DOHH2 (cell line): Measurements from ENCODE around the gene RASGRF1.
A peak's percentile ranks its signal among the peaks of the same experiment; 100 is the strongest.

Experiments used
- H3F3A ChIP-seq: fragments of 200-600 bp; sonication (generic), shearing (Covaris generic); 2 replicates; pipeline ENCODE4 v1.6.0; 2016; ENCODE audit warnings: antibody characterized with exemption, mild to moderate bottlenecking; ENCODE audit not compliant: control insufficient read depth, insufficient read depth
- H3K27ac ChIP-seq: fragments of 200-600 bp; sonication (generic); 2 replicates; pipeline ENCODE4 v1.5.1; 2014; ENCODE audit warnings: low read depth, mild to moderate bottlenecking, low read length, moderate library complexity
- H3K27me3 ChIP-seq: fragments of 200-600 bp; sonication (generic); 2 replicates; pipeline ENCODE4 v1.6.1; 2014; ENCODE audit warnings: mild to moderate bottlenecking, low read length, mixed read lengths; ENCODE audit not compliant: control insufficient read depth
- H3K36me3 ChIP-seq: fragments of 200-600 bp; sonication (generic); 2 replicates; pipeline ENCODE4 v1.6.1; 2014; ENCODE audit warnings: mild to moderate bottlenecking, low read length, moderate library complexity, mixed read lengths; ENCODE audit not compliant: control insufficient read depth
- H3K4me1 ChIP-seq: fragments of 200-600 bp; sonication (generic); 2 replicates; pipeline ENCODE4 v1.6.1; 2014; ENCODE audit warnings: mild to moderate bottlenecking, low read length, mixed read lengths; ENCODE audit not compliant: control insufficient read depth
- H3K4me2 ChIP-seq: fragments of 200-600 bp; sonication (generic); 2 replicates; pipeline ENCODE4 v1.6.0; 2014; ENCODE audit warnings: mild to moderate bottlenecking, low read length, moderate library complexity
- H3K4me3 ChIP-seq: fragments of 200-600 bp; sonication (generic); 2 replicates; pipeline ENCODE4 v1.5.1; 2014; ENCODE audit warnings: mild to moderate bottlenecking, low read length, mixed read lengths
- H3K79me2 ChIP-seq: fragments of 200-600 bp; sonication (generic); 2 replicates; pipeline ENCODE4 v1.6.1; 2014; ENCODE audit warnings: mild to moderate bottlenecking, low read length, mixed read lengths; ENCODE audit not compliant: control insufficient read depth
- H3K9me2 ChIP-seq: fragments of 200-600 bp; sonication (generic); replicated peaks from 2 replicates; pipeline ENCODE4 v1.6.1; 2014; ENCODE audit warnings: mild to moderate bottlenecking, low read length, mixed read lengths; ENCODE audit not compliant: control insufficient read depth
- H3K9me3 ChIP-seq: fragments of 200-600 bp; sonication (generic); 2 replicates; pipeline ENCODE4 v1.6.1; 2014; ENCODE audit warnings: antibody characterized with exemption, low read length, mixed read lengths; ENCODE audit not compliant: control insufficient read depth, insufficient read depth
- H4K20me1 ChIP-seq: fragments of 200-600 bp; sonication (generic); 2 replicates; pipeline ENCODE4 v1.6.0; 2014; ENCODE audit warnings: low read depth, mild to moderate bottlenecking, antibody characterized with exemption, low read length, moderate library complexity; ENCODE audit not compliant: control insufficient read depth, insufficient read depth
- EZH2phosphoT487 ChIP-seq: fragments of 200-600 bp; sonication (generic); IDR thresholded peaks from 2 replicates; pipeline ENCODE4 v1.6.1; 2017; ENCODE audit warnings: borderline replicate concordance, mild to moderate bottlenecking, antibody characterized with exemption, low read length, moderate library complexity, mixed read lengths
- TF ChIP-seq, protein P1 (sequence below): fragments of 200-600 bp; sonication (generic); IDR thresholded peaks from one replicate; pipeline ENCODE4 v1.5.1; 2014; ENCODE audit warnings: antibody characterized with exemption, mild to moderate bottlenecking, low read depth, low read length; ENCODE audit not compliant: poor library complexity, severe bottlenecking

Gene RASGRF1

DNA sequence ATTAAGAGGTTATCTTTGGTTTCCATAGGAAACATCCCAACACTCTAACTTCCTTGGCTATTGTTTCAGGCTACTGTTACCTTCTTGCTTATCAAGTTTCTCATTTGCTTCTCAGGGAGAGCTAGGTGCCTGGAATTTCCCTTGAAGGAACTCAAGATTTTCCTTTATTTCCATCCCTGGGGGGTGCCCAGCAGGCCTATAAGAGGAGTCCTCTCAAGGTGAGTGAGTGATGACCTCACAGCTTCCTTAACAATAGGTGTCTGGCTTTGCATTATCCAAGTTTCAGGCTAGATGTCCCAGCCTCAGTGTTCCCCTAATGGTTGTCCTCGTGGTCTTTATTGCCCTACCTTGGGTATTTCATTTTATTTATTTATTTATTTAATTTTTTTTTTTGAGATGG, 133.6 kb downstream of the RASGRF1 start:
- Histone ChIP-seq H3K9me2 (no peaks in the 10 kb centered on the region), H3K4me3 (no peak overlapping the region), H4K20me1 (no peaks in the 10 kb centered on the region), H3K79me2 (no peaks in the 10 kb centered on the region), H3F3A (no peaks in the 10 kb centered on the region; the same call in 1 of the 2 replicates), H3K9me3 (no peaks in the 10 kb centered on the region), H3K27ac (no peak overlapping the region), H3K27me3 (peaks cover under 1% of the 10 kb centered on the region; the same call in 1 of the 2 replicates), H3K36me3 (no peaks in the 10 kb centered on the region), H3K4me1 (peaks cover 3% of the 10 kb centered on the region), H3K4me2 (no peak overlapping the region)
- TF ChIP-seq EZH2phosphoT487: no peak
- TF ChIP-seq, protein P1, sequence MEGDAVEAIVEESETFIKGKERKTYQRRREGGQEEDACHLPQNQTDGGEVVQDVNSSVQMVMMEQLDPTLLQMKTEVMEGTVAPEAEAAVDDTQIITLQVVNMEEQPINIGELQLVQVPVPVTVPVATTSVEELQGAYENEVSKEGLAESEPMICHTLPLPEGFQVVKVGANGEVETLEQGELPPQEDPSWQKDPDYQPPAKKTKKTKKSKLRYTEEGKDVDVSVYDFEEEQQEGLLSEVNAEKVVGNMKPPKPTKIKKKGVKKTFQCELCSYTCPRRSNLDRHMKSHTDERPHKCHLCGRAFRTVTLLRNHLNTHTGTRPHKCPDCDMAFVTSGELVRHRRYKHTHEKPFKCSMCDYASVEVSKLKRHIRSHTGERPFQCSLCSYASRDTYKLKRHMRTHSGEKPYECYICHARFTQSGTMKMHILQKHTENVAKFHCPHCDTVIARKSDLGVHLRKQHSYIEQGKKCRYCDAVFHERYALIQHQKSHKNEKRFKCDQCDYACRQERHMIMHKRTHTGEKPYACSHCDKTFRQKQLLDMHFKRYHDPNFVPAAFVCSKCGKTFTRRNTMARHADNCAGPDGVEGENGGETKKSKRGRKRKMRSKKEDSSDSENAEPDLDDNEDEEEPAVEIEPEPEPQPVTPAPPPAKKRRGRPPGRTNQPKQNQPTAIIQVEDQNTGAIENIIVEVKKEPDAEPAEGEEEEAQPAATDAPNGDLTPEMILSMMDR: no peak

DNA sequence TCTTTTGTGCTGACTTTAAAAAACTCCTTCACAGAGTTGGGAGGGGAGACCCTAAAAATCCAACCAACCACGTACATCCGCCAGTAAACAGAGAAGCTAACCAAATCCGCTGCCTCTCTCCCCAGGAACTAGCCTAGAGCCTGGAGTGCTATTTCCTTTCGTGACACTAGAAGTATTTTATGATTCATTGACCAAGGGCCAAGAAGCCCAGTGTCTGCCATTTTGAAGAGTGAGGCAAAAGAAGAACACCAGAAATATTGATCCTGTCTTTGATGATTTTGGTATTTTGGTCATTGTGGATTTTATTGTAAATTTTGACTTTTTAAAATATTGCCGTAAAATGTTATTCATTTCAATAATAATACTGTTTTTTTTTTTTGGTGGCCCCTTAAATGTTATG, 135.2 kb downstream of the RASGRF1 start:
- Histone ChIP-seq H3F3A (no peaks in the 10 kb centered on the region; the same call in 1 of the 2 replicates), H3K9me3 (no peaks in the 10 kb centered on the region), H3K4me1 (peaks cover 16% of the 10 kb centered on the region), H3K27ac (no peak overlapping the region), H3K9me2 (no peaks in the 10 kb centered on the region), H3K27me3 (no peaks in the 10 kb centered on the region), H3K4me3 (no peak overlapping the region), H4K20me1 (no peaks in the 10 kb centered on the region), H3K79me2 (no peaks in the 10 kb centered on the region), H3K4me2 (no peak overlapping the region), H3K36me3 (no peaks in the 10 kb centered on the region)
- TF ChIP-seq, protein P1: no peak
- TF ChIP-seq EZH2phosphoT487: no peak

DNA sequence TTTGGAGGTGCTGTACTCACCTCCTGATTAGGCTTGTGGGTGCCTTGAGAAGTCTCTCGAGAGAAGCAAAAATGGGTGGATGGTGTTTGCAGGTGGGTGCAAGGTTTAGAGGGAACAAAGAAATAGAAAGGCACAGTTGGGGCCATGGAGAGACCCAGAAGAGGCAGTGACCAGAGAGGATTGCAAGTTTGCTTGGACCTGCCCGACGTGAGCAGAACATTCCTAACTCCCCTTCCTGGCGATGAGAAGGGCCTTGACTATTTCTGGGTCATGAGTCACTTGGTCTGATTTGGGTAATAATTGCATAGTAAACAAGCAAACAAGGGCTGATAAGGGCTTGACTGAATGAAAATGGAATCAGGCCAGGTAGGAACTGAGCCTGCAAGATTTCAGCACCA, 138.7 kb downstream of the RASGRF1 start:
- H3K27ac ChIP-seq: peak overlapping the region; percentile 7; the same call in 1 of the 2 replicates

More for the DNA sequence above, 138.7 kb downstream of the RASGRF1 start:
- Histone ChIP-seq H3K4me1 (peaks cover 16% of the 10 kb centered on the region), H3F3A (no peaks in the 10 kb centered on the region; the same call in 1 of the 2 replicates), H3K9me3 (no peaks in the 10 kb centered on the region), H3K4me2 (peak overlapping the region; percentile 65), H3K4me3 (peak overlapping the region; percentile 34), H3K9me2 (no peaks in the 10 kb centered on the region), H3K27me3 (no peaks in the 10 kb centered on the region), H3K79me2 (no peaks in the 10 kb centered on the region), H4K20me1 (no peaks in the 10 kb centered on the region), H3K36me3 (no peaks in the 10 kb centered on the region)
- TF ChIP-seq, protein P1: no peak
- no peak for TF ChIP-seq EZH2phosphoT487
